SH-SY5Y (cell line): Measurements from ENCODE around the gene OR5A1.

Source experiments
- GATA2 ChIP-seq: IDR thresholded peaks from 2 replicates; pipeline ENCODE4 v1.6.1; 2011; ENCODE audit warnings: mild to moderate bottlenecking, low read depth, low read length
- GATA3 ChIP-seq: IDR thresholded peaks from 2 replicates; pipeline ENCODE4 v1.6.1; 2011; ENCODE audit warnings: low read depth, mild to moderate bottlenecking, low read length, moderate library complexity

- TF ChIP-seq GATA2, result no peak
- TF ChIP-seq GATA3, result no peak
Measured at GRCh38 chr11:59416613-59417012, 19.7 kb upstream of the OR5A1 start.
